ENCODE data around the gene HCN1.
"Not testable (repeated sequence)": the region's sequence is repeated elsewhere in the genome, so short reads cannot be mapped to it uniquely, and the experiment has no call there.

- TF ChIP-seq CTCF, POLR2AphosphoS5 (IDR thresholded peaks at IDR 0.05): not testable (repeated sequence)
Measured at GRCh38 chr5:45586001-45586400, 110.2 kb downstream of the HCN1 start.
